Measurements from ENCODE around the gene PSAPL1. TPM values are rescaled to one million over a fixed set of nuclear protein-coding genes. Genes with fewer than 3 reads are reported as not detected.

The PSAPL1 gene
- total RNA-seq, 4 donors from 2014 or later = 16.4 to 268 (median 137) TPM

GRCh38 chr4:7411491-7411890, 23.2 kb downstream of the PSAPL1 start:
- H3K4me1 ChIP-seq = no peaks in the 10 kb centered on the region
- H3K9me3 ChIP-seq = no peaks in the 10 kb centered on the region
- TF ChIP-seq POLR2A (IDR thresholded peaks at IDR 0.05) = no peak
- TF ChIP-seq EP300 (IDR thresholded peaks at IDR 0.05) = no peak
- TF ChIP-seq POLR2AphosphoS5 (IDR thresholded peaks at IDR 0.05) = no peak
- TF ChIP-seq CTCF (IDR thresholded peaks at IDR 0.05) = no peak
- peak in 1 of 2 donors; percentile 60 for DNase-seq (ENCODE audit: low spot score in 2 of 2)
- H3K27me3 ChIP-seq = peaks cover 13% of the 10 kb centered on the region
- H3K27ac ChIP-seq = no peak overlapping the region
- 82% methylated on average over 1 of the region's 1 CpG for WGBS
- H3K36me3 ChIP-seq = no peaks in the 10 kb centered on the region
- no peak overlapping the region for H3K4me3 ChIP-seq

DNA sequence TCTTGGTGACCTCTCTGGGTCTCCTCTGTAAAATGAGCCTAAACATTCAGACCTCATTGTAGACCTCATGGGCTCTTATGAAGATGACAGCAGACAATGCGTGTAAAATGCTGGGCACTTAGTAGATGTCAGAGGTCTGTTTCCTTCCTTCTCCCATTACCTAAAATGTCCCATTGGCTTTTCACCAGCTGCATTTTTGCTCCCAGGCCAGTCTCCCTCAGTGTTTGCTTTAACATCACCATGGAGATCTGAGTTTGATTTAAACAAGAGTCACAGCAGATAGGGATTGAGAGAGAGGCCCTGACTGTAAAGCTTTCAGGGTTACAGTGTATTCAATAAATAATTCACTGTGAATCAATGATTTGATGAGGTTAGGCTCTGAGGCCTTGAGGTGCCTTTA, 24.3 kb downstream of the PSAPL1 start:
- DNase-seq (ENCODE audit: low spot score in 2 of 2) = no peak
- no peak overlapping the region for H3K27ac ChIP-seq
- TF ChIP-seq CTCF (IDR thresholded peaks at IDR 0.05) (no peak), EP300 (IDR thresholded peaks at IDR 0.05) (no peak), POLR2A (IDR thresholded peaks at IDR 0.05) (no peak)
- H3K4me1 ChIP-seq = no peaks in the 10 kb centered on the region
- H3K36me3 ChIP-seq = no peaks in the 10 kb centered on the region
- WGBS = 79% methylated on average over 1 of the region's 1 CpG
- no peaks in the 10 kb centered on the region for H3K9me3 ChIP-seq
- H3K4me3 ChIP-seq = no peak overlapping the region
- H3K27me3 ChIP-seq = peaks cover 13% of the 10 kb centered on the region

- no peaks in the 10 kb centered on the region for H3K9me3 ChIP-seq
- no peak for DNase-seq (ENCODE audit: low spot score in 2 of 2)
- no peak overlapping the region for H3K4me3 ChIP-seq
- no peak overlapping the region for H3K27ac ChIP-seq
- H3K4me1 ChIP-seq = no peaks in the 10 kb centered on the region
- 95% methylated on average over 4 of the region's 4 CpGs for WGBS
- no peak for TF ChIP-seq POLR2A (IDR thresholded peaks at IDR 0.05)
- TF ChIP-seq CTCF (IDR thresholded peaks at IDR 0.05) = no peak
- TF ChIP-seq EP300 (IDR thresholded peaks at IDR 0.05) = no peak
- no peak for TF ChIP-seq POLR2AphosphoS5 (IDR thresholded peaks at IDR 0.05)
- H3K36me3 ChIP-seq = no peaks in the 10 kb centered on the region
- peaks cover 13% of the 10 kb centered on the region for H3K27me3 ChIP-seq
Observed at GRCh38 chr4:7408166-7408565, 26.6 kb downstream of the PSAPL1 start.

GRCh38 chr4:7403001-7403400, 31.7 kb downstream of the PSAPL1 start:
- H3K27me3 ChIP-seq = peaks cover 7% of the 10 kb centered on the region
- H3K9me3 ChIP-seq = no peaks in the 10 kb centered on the region
- no peak overlapping the region for H3K4me3 ChIP-seq
- 27% methylated on average over 3 of the region's 3 CpGs for WGBS
- DNase-seq (ENCODE audit: low spot score in 2 of 2) = no peak
- H3K36me3 ChIP-seq = no peaks in the 10 kb centered on the region
- TF ChIP-seq CTCF (IDR thresholded peaks at IDR 0.05) = no peak
- TF ChIP-seq POLR2AphosphoS5 (IDR thresholded peaks at IDR 0.05) = no peak
- no peak for TF ChIP-seq POLR2A (IDR thresholded peaks at IDR 0.05)
- TF ChIP-seq EP300 (IDR thresholded peaks at IDR 0.05) = no peak
- H3K4me1 ChIP-seq = no peaks in the 10 kb centered on the region
- H3K27ac ChIP-seq = no peak overlapping the region

GRCh38 chr4:7402526-7402925, 32.2 kb downstream of the PSAPL1 start:
- H3K36me3 ChIP-seq = no peaks in the 10 kb centered on the region
- H3K4me1 ChIP-seq = no peaks in the 10 kb centered on the region
- TF ChIP-seq POLR2A (IDR thresholded peaks at IDR 0.05) = no peak
- no peak for TF ChIP-seq CTCF (IDR thresholded peaks at IDR 0.05)
- no peak for TF ChIP-seq POLR2AphosphoS5 (IDR thresholded peaks at IDR 0.05)
- no peak for TF ChIP-seq EP300 (IDR thresholded peaks at IDR 0.05)
- H3K27ac ChIP-seq = no peak overlapping the region
- H3K9me3 ChIP-seq = no peaks in the 10 kb centered on the region
- no peak for DNase-seq (ENCODE audit: low spot score in 2 of 2)
- H3K27me3 ChIP-seq = peaks cover 11% of the 10 kb centered on the region
- no peak overlapping the region for H3K4me3 ChIP-seq
- 56% methylated on average over 4 of the region's 4 CpGs for WGBS
